GM06990 (cell line): ENCODE measurements around the gene SLC35B3.
"Not testable (repeated sequence)": the region's sequence is repeated elsewhere in the genome, so short reads cannot be mapped to it uniquely, and the experiment has no call there.

Source experiments
- DNase-seq: peaks from one replicate; pipeline ENCODE4 v3.0.0-alpha.2; 2011; ENCODE audit not compliant: insufficient read length; ENCODE audit errors: extremely low read depth
- H3K27me3 ChIP-seq: replicated peaks from 2 replicates; pipeline ENCODE4 v1.6.0; 2011; ENCODE audit warnings: low read length; ENCODE audit not compliant: control insufficient read depth, insufficient read depth
- H3K36me3 ChIP-seq: 2 replicates; pipeline ENCODE4 v1.5.1; 2011; ENCODE audit warnings: low read length; ENCODE audit not compliant: control insufficient read depth, insufficient read depth
- H3K4me3 ChIP-seq: replicated peaks from 2 replicates; pipeline ENCODE4 v1.5.1; 2011; ENCODE audit warnings: low read depth, mild to moderate bottlenecking, control low read depth, low read length
- TF ChIP-seq, protein P1 (sequence below): IDR thresholded peaks from 2 replicates; pipeline ENCODE4 v1.5.1; 2011; ENCODE audit warnings: low read length, control low read depth, mild to moderate bottlenecking, inconsistent platforms; ENCODE audit not compliant: insufficient read depth, poor library complexity, severe bottlenecking

Gene SLC35B3

DNA sequence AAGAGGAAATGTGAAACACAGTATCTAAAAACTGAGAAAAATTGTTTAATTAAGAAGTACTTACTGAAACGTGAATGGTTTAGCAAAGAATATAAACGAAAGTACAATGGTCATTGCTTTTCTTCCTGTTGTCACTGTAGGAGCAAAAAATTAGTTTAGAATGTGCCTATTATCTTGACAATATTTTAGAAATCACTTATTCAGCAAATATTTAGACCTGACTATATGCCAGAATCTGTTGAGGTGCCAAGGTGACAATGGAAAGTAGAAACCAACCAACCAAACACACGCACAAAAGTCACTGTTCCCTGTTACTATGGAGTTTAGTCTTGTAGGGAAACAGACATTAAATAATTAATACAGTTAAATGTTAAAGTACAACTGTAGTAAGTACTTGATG, 20.5 kb downstream of the SLC35B3 start:
- Histone ChIP-seq H3K27me3 (no peaks in the 10 kb centered on the region), H3K4me3 (no peak overlapping the region), H3K36me3 (peaks cover 11% of the 10 kb centered on the region)
- TF ChIP-seq, protein P1, sequence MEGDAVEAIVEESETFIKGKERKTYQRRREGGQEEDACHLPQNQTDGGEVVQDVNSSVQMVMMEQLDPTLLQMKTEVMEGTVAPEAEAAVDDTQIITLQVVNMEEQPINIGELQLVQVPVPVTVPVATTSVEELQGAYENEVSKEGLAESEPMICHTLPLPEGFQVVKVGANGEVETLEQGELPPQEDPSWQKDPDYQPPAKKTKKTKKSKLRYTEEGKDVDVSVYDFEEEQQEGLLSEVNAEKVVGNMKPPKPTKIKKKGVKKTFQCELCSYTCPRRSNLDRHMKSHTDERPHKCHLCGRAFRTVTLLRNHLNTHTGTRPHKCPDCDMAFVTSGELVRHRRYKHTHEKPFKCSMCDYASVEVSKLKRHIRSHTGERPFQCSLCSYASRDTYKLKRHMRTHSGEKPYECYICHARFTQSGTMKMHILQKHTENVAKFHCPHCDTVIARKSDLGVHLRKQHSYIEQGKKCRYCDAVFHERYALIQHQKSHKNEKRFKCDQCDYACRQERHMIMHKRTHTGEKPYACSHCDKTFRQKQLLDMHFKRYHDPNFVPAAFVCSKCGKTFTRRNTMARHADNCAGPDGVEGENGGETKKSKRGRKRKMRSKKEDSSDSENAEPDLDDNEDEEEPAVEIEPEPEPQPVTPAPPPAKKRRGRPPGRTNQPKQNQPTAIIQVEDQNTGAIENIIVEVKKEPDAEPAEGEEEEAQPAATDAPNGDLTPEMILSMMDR, result no peak
- DNase-seq, result no peak

DNA sequence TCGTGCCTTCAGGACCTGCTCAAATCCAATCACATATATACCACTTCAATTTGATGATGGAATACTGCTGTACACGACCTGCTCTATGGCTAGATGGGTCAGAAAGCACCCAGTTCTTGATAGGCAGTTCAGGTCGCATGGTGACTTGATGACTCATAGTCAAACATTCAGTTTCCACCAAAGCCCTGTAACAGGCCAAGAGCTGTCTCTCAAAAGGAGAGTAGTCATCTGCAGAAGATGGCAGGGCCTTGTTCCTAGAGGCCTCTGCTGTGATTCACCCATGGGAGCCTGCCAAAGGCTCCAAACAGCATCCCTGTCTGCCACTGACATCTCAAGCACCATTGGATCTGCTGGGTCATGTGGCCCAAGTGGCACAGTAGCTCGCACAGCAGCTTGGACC, 29.4 kb downstream of the SLC35B3 start:
- H3K36me3 ChIP-seq, H3K27me3 ChIP-seq, H3K4me3 ChIP-seq, DNase-seq: not testable (repeated sequence)

DNA sequence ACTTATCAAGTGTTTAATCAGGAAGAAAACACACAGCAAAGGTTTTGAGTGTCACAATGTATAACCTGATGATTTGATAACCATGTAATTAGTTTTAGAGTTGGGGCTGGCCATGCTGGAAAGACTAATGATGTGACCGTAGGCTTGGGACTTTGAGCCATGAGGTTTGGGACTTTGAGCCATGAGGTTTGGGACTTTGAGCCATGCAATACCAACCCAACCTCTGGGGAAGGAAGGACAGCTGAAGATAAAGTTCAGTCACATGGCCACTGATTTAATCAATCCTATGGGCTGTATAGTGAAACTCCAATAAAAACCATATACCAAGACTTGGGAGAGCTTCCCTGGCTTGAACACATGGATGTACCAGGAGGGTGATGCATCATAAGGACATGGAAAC, 32.8 kb downstream of the SLC35B3 start:
- no peak overlapping the region for H3K4me3 ChIP-seq
- no peaks in the 10 kb centered on the region for H3K36me3 ChIP-seq
- TF ChIP-seq, protein P1, result no peak
- no peak for DNase-seq
- no peaks in the 10 kb centered on the region for H3K27me3 ChIP-seq

DNA sequence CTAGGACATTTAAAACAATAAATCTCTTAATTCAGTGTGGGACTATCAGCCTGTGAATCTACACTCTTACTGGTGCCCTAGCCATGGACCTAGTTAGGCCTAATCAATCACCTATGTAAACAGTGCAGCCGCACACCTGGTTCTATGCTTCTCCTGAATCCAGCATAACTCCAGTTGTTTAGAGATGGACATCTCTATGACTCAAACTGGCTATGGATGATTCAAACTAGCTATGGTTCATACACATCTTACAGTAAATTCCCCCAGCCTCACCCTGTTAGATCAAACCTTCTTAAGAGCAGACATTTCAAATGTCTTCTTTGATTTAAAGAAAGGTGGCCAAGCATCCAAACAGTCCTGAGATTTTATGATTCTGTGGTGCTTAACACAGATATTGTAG, 34.7 kb downstream of the SLC35B3 start:
- no peak for DNase-seq
- Histone ChIP-seq H3K4me3 (no peak overlapping the region), H3K27me3 (no peaks in the 10 kb centered on the region), H3K36me3 (no peaks in the 10 kb centered on the region)
- TF ChIP-seq, protein P1, result no peak

DNA sequence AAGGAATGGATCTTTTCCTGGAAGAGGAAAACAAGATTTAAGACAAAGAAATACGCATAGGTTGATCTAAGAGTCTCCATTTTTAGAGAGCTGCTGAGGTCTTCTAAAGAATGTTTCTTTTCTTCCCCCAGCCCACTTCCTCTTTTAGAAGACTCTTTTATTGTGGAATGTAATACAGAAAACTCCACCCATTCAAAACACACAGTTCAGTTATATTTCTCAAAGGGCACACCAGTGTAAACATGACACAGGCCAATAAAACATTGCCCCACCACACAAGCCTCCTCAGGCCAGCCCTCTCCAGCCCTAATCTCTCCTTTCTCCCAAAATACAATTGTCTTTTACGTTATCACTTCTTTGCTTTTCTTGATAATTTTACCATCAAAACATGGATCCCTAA, 42.8 kb downstream of the SLC35B3 start:
- Histone ChIP-seq H3K36me3 (no peaks in the 10 kb centered on the region), H3K4me3 (no peak overlapping the region), H3K27me3 (no peaks in the 10 kb centered on the region)
- TF ChIP-seq, protein P1, result no peak
- no peak for DNase-seq

DNA sequence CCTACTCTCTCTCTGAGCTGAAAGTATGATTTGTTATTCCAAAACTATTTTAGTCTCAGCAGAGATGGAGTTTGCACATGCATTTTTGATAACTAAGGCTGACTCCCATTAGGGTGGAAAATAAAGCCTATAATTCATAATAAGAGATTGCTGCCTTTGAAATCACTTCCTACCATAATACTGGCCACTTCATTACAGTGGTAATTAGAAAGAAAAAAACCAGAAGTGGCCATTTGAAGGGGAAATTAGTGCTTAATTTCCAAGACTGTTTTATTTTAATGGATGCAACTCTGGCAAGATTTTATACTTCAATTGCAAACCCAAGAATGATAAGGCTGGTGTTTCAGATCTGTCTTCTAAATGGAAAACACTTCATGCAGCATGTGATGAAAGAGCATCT, 43.4 kb downstream of the SLC35B3 start:
- Histone ChIP-seq H3K27me3 (no peaks in the 10 kb centered on the region), H3K36me3 (no peaks in the 10 kb centered on the region), H3K4me3 (no peak overlapping the region)
- DNase-seq, result no peak
- TF ChIP-seq, protein P1, result no peak
